ENCODE data around the gene GFOD1.

DNA sequence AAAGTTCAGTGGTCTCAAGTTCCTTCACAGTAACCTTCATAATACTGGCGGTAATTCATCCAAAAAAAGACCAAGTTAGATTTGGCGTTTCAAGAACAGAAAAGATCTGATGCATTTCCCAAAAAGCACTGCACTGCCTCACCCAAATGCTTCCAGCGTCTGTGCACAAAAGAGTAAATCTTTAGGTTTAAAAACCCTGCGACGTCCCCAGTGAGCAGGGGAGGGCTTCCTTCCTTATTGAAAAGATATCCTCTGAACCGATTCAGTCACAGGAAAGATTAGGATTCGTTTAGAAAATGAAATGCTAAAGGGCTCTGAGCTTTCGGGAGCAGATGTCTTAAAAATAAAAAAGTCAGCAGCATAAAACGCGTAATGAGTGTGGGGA lies 159.7 kb downstream of the GFOD1 start:
- TF ChIP-seq, protein P1, sequence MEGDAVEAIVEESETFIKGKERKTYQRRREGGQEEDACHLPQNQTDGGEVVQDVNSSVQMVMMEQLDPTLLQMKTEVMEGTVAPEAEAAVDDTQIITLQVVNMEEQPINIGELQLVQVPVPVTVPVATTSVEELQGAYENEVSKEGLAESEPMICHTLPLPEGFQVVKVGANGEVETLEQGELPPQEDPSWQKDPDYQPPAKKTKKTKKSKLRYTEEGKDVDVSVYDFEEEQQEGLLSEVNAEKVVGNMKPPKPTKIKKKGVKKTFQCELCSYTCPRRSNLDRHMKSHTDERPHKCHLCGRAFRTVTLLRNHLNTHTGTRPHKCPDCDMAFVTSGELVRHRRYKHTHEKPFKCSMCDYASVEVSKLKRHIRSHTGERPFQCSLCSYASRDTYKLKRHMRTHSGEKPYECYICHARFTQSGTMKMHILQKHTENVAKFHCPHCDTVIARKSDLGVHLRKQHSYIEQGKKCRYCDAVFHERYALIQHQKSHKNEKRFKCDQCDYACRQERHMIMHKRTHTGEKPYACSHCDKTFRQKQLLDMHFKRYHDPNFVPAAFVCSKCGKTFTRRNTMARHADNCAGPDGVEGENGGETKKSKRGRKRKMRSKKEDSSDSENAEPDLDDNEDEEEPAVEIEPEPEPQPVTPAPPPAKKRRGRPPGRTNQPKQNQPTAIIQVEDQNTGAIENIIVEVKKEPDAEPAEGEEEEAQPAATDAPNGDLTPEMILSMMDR (conservative IDR thresholded peaks at IDR 0.05; ENCODE audit: low read depth, low read length): no peak
- TF ChIP-seq POLR2A (IDR thresholded peaks at IDR 0.05; ENCODE audit: low read depth, low read length) (no peak), RCOR1 (IDR thresholded peaks at IDR 0.05; ENCODE audit: insufficient replicate concordance, low read length) (no peak)
